Cardiac fibroblast (primary cell): ENCODE data around the gene TBX4.

Experiments used
- DNase-seq, 2 donors: peaks; one replicate each; pipeline versions ENCODE4 v3.0.0 to v3.0.0-alpha.2; 2010; ENCODE audit warnings: low read depth in 2 of 2
- H3K4me3 ChIP-seq, 2 donors: replicated peaks in 1 of 2; 1 replicate in 1 of 2; 2 replicates in 1 of 2; pipeline ENCODE4 v1.5.1; 2011; ENCODE audit warnings: low read depth in 2 of 2, low read length in 2 of 2, mild to moderate bottlenecking in 2 of 2, moderate library complexity in 1 of 2
- CTCF ChIP-seq: IDR thresholded peaks from one replicate; pipeline ENCODE4 v1.5.1; 2011; ENCODE audit warnings: low read depth, mild to moderate bottlenecking, low read length, inconsistent platforms

TBX4 gene

GRCh38 chr17:61419496-61420046 lies 32.7 kb upstream of the TBX4 start:
- DNase-seq, result no peak
- TF ChIP-seq CTCF, result no peak
- no peak overlapping the region for H3K4me3 ChIP-seq

GRCh38 chr17:61420052-61420451 lies 32.2 kb upstream of the TBX4 start:
- no peak for DNase-seq
- no peak for TF ChIP-seq CTCF
- no peak overlapping the region for H3K4me3 ChIP-seq

- no peak for DNase-seq
- no peak for TF ChIP-seq CTCF
- no peak overlapping the region for H3K4me3 ChIP-seq
These were observed 31.4 kb upstream of the TBX4 start for GRCh38 chr17:61420745-61421398.

- no peak for DNase-seq
- no peak overlapping the region for H3K4me3 ChIP-seq
- no peak for TF ChIP-seq CTCF
These were observed 30.8 kb upstream of the TBX4 start for GRCh38 chr17:61421460-61421859.

GRCh38 chr17:61422116-61422799 lies 30.0 kb upstream of the TBX4 start:
- no peak for TF ChIP-seq CTCF
- no peak for DNase-seq
- H3K4me3 ChIP-seq, result no peak overlapping the region

- no peak overlapping the region for H3K4me3 ChIP-seq
- no peak for TF ChIP-seq CTCF
- DNase-seq, result no peak
These were observed 29.4 kb upstream of the TBX4 start for GRCh38 chr17:61422869-61423268.
